ENCODE measurements around the gene THAP5. TPM values are rescaled to one million over a fixed set of nuclear protein-coding genes. Genes with fewer than 3 reads are reported as not detected.

THAP5 gene
- total RNA-seq, 1 experiment from 2014 or later, result 34.0 TPM

DNA sequence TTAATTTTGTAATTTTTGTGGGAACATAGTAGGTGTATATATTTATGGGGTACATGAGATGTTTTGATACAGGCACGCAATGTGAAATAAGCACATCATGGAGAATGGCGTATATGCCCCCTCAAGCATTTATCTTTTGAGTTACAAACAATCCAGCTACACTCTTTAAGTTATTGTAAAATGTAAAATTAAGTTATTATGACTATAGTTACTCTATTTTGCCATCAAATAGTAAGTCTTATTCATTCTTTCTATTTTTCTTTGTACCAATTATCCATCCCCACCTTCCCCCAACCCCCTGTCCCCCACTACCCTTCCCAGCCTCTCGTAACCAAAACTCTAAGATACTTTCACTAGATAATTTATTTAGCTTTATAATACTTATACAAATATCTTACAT is 35.8 kb downstream of the THAP5 start:
- no peak for DNase-seq (ENCODE audit: low read depth)

DNA sequence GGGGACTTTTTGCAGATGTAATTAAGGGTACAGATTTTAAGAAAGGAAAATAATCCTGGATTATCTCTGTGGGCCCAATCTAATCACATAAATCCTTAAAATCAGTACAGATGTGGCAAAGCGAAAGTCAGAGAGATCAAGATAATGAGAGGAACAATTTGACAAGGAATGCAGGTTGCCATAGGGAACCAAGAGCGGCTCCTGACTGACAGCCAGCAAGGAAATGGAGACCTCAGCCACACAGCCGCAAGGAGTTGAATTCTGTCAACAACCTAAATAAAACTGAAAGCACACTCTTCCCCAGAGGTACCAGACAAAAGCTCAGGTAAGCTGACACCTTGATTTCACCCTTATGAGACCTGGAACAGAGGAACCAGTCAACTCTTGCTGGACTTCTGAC is 40.2 kb downstream of the THAP5 start:
- DNase-seq (ENCODE audit: low read depth), result no peak

DNA sequence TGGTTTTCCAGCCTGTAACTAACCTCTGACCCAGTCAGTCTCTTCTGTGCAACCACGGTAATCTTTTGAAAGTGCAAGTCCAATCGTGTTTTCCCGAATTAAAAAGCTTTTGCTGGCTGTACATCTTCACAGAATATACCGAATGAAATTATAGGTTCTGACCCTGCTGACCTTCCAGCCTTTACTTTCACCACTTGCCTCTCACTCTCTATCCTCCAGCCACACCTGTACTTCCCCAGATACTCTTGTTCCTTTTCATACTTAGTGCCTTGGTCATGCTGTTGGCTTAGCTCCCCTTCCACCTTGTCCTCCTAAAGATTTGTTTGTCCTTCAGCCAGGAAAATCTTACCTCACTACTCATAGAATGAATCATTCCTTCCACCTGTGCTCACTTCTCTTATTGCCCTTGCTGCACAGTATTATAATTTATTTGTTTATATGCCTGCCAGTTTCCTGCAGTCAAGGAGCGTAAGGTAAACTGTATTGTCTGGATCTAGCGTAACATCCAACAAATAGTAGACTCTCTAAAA is 41.3 kb downstream of the THAP5 start:
- peak; percentile 28 for DNase-seq (ENCODE audit: low read depth)

DNA sequence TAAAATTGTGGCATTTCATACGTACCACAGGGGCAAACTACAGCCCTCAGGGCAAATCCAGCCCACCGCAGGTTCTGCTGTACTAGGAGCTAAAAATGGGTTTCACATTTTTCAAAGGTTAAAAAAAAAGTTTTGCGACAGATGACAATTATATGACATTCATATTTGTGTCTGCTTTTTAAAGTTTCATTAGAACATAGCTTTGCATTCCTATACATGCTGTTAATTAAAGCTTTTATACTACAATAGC is 42.8 kb downstream of the THAP5 start:
- no peak for DNase-seq (ENCODE audit: low read depth)

DNA sequence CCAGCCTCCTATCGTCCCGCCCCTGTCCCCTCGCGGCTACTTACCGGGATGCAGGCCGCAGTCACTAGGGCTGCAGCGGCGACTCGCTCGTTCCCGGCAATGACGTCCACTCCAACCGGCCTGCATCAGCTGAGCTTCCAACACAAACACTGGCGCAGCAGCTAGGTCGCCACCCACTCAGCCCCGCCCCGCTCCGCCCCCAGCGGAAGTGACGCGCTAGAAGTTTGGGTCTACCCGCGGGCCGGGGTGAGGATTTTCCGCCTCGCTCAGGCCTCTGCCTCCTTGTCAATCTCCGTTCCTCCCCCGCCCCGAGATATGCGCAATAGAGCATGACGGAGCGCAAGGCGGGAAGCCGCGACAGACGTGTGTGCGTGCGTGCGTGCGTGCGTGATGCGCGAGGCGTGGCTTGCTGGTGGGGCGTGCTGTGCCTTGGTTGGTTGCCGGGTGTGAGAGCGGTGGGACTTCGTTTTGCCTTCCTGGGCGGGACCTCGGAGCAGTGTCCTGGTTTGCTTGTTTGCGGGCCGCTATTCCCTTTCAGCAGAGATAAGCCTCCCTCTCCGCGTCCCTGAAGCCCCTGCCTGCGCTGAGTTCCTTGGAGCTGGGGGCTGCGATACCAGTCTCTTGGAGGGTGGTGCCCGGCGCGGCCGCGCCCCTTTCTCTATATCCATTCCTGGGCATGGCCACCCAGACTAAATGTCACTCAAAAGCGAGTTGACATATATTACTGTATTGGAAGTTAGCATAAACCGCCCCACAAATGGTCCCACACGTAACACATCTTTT is 43.3 kb downstream of the THAP5 start, which contains the start of gene PNPLA8:
TSS of gene PNPLA8 (minus strand) at position 151 of the 783 bp plus-strand sequence. CDS start 10,644 bp downstream, outside the sequence.
- peak; percentile 100 for DNase-seq (ENCODE audit: low read depth)

DNA sequence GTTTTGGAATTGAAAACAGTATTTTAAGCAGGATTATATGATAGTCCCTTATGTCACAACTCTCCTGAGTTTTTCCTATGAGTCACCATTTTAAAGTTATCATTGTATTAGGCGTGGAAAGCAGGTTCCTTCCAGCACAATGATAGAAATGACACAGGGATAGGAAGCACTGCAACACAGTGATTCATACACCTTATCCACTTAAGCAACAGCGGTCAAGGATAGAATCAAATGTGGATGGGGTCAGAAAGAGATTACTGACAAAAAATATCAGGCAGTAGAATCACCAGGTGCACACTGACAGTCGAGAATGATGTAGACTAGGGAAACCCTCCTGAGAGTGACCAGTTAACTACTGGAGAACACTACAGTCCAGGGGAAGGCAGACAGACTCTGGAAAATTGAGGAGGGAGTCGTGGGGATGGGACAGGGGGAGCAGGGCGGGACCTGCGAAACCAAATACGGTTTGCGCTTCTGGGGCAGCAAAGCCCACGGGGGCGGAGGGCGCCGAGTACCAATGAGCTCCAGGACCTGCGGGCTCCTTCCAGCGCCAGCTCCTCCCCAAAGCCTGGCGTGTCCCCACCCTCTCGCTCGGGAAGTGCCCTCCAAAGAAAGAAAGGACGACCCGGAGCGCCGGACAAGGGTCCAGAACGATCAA is 44.0 kb downstream of the THAP5 start:
- DNase-seq (ENCODE audit: low read depth), result peak; percentile 84

DNA sequence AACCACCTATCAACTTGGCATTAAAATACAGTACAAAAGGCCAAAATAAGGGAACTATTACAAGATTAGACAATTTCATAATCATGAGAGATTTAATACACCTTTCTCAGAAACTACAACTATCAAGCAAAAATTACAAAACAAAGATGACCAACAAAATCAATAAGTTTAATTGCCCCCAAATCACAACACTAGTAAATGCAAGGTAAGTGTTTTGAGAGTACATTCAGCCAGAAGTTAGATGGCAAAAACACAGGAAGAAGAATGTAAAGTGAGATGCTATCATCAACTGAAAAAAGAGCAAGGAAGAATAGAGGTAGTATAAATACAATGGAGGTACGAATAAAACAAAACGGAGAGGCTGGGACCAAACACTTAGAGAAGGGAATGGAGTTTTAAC is 46.7 kb downstream of the THAP5 start:
- DNase-seq (ENCODE audit: low read depth), result no peak

DNA sequence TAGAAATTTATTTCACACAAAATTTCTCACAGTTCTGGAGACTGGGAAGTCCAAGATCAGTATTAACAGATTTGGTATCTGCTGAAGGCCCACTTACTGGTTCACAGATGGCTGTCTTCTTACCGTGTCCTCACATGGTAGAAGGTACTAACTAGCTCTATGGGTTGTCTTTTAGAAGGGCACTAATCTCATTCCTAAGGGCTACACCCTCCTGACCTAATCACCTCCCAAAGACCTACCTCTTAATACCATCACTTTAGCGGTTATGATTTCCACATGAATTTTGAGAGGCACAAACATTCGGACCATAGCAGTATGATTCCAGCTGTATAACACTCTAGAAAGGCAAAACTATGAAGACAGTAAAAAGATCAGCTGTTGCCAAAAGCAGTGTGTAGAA is 51.6 kb downstream of the THAP5 start:
- DNase-seq (ENCODE audit: low read depth), result no peak

DNA sequence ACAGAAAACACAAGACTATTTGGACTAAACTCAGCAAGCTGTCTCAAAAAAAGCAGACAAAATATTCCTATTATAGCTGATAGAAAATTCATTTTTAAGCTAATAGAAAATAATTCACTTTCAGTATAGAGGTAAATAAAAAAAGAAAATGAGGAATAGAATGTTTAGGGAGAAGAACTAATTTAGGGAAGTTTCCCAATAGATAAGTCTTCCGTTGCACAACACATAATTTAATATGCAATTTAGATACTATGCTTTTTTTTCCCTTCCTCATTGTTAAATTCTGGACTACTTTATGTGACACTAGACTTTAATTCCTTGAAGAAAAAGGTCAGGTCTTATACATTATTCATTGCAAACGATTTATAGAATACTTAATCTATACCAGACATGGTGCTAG is 53.9 kb downstream of the THAP5 start:
- no peak for DNase-seq (ENCODE audit: low read depth)

DNA sequence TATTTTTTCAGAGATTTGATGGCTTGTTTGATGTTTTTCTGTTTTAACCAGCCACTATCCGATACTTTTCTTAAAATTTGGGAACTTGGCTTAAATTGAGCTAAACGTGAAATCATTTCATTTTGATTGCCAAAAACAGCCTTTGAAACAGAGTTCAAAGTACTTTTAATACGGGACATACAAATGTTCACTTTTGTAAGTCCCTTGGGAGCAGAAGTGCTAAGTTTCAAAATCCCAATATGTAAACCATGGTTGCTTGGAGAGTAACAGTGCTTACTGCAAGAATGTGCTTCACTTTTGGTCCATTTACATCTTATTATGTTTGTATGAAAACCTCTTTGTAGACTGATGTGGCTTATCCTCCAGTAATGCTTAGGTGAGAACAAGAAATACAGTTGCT is 54.5 kb downstream of the THAP5 start:
- no peak for DNase-seq (ENCODE audit: low read depth)

Other genes with a start within 250 kb of the THAP5 start
- gene NRCAM, start 113.3 kb downstream of the THAP5 start, total RNA-seq (2014; rRNA removed; shearing (Covaris generic)), result 0.49 TPM in 1 of 2 replicates, not detected in the other
- gene PNPLA8, start 43.6 kb downstream of the THAP5 start, total RNA-seq (2014; rRNA removed; shearing (Covaris generic)), result 24.9 and 32.5 TPM in 2 replicates
- 24.0 and 25.6 TPM in 2 replicates for gene DNAJB9, start 168 bp upstream of the THAP5 start, total RNA-seq (2014; rRNA removed; shearing (Covaris generic))